AG04449 (cell line): ENCODE results near the gene IL36G.

Experiments
- CTCF ChIA-PET: fragments of 350-600 bp; formaldehyde crosslinking; extraction: SDS; loops from one replicate; lab custom pipeline; 2021; ENCODE audit warnings: antibody characterized with exemption; lab: Yijun Ruan, JAX
- POLR2A ChIA-PET: fragments of 400-600, 350-600 bp; formaldehyde crosslinking; extraction: SDS; loops from one replicate; lab custom pipeline; 2020; ENCODE audit warnings: antibody characterized with exemption, inconsistent platforms; lab: Yijun Ruan, JAX
- DNase-seq: peaks from one replicate; pipeline ENCODE4 v3.0.0-alpha.2; 2010; ENCODE audit warnings: low read depth, low spot score
- H3K4me3 ChIP-seq: 2 replicates; pipeline ENCODE4 v1.5.1; 2011; ENCODE audit warnings: low read depth, mild to moderate bottlenecking, control low read depth, low read length
- CTCF ChIP-seq: IDR thresholded peaks from one replicate; pipeline ENCODE4 v1.5.1; 2011; ENCODE audit warnings: mild to moderate bottlenecking, moderate library complexity, low read length, control low read depth, inconsistent platforms; ENCODE audit not compliant: insufficient read depth; ENCODE audit errors: missing control alignments

IL36G gene

DNA sequence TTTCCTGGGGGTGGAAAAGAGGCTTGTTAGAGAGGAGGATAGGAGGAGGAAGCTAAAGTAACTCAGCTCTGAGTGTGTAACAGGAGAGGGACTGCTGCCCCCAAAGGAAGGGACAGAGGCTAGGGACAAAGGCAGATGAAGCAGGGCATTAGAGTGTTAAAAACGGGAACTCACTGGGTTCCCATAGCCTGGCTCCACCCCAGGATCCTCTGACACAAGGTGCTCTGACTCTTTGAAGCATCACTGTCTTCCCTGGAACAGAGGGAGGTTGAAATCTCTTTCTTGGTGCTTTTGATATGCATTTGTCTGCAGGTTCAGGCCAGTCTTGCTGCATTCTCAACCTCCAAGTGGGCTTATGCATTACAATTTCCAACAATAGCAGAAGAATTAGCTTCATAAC is 50.3 kb downstream of the IL36G start:
- CTCF ChIA-PET, result interaction anchor here (0.6 kb wide), 1 partner anchor 170 kb away, joined by 3 read pairs; no protein-coding TSS in a partner anchor
- no peak for DNase-seq
- POLR2A ChIA-PET, result no interaction called here
- no peak overlapping the region for H3K4me3 ChIP-seq
- TF ChIP-seq CTCF, result no peak

- no peak for DNase-seq
- ChIA-PET POLR2A (no interaction called here), CTCF (no interaction called here)
- no peak overlapping the region for H3K4me3 ChIP-seq
- no peak for TF ChIP-seq CTCF
Measured at GRCh38 chr2:113032737-113033136, 54.9 kb downstream of the IL36G start.

DNA sequence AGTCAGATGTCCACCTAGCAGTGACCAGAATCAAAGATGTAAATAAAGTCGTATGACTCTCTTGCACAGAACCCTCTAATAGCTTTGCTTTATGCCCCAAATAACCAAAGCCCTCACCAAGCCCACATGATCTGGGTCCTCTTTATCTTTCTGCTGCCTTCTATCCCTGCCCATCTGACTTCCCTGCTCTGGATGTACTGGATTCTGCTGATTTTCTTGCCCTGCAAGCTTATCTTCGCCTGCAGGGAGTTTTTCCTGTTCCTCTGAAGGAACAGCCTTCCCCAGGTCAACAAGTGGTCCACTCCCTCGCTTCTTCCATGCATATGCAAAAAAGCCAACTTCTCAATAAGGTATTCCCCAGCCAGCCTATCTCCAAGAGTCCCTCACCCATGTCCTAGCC is 56.2 kb downstream of the IL36G start:
- DNase-seq, result no peak
- ChIA-PET CTCF (no interaction called here), POLR2A (no interaction called here)
- no peak for TF ChIP-seq CTCF
- H3K4me3 ChIP-seq, result no peak overlapping the region
